GM12878 (cell line): ENCODE measurements around the gene CCDC34. TPM values are rescaled to one million over a fixed set of nuclear protein-coding genes. Genes with fewer than 3 reads are reported as not detected.

Experiments
- ATAC-seq: fragments of 200-7000 bp; cut with Tn5 transposase; 3 replicates; pipeline ENCODE4 v1.9.1; 2020; ENCODE audit warnings: mild to moderate bottlenecking, moderate library complexity
- BruUV-seq: library from RNA; stranded (reverse); fragments of 400-500 nt; replicated peaks from 2 replicates; lab custom pipeline; 2021; lab: Mats Ljungman, UMichigan
- CTCF ChIA-PET: fragments of 300-600 bp; sonication (Branson Sonifier 250); formaldehyde crosslinking; extraction: SDS; loops from one replicate; lab custom pipeline; 2021; ENCODE audit warnings: inconsistent platforms; lab: Yijun Ruan, JAX
- POLR2A ChIA-PET: fragments of 350-600 bp; formaldehyde crosslinking; extraction: SDS; loops from one replicate; lab custom pipeline; 2021; ENCODE audit warnings: inconsistent platforms; lab: Charles Lee
- RAD21 ChIA-PET: fragments of 300-600 bp; sonication (Branson Sonifier 250); formaldehyde crosslinking; loops from one replicate; lab custom pipeline; 2023; ENCODE audit warnings: antibody characterized with exemption; ENCODE audit not compliant: unreplicated experiment; lab: Charles Lee
- SMC1A ChIA-PET: fragments of 300-600 bp; sonication (Branson Sonifier 250); formaldehyde crosslinking; loops from one replicate; lab custom pipeline; 2023; ENCODE audit not compliant: unreplicated experiment, uncharacterized antibody; lab: Charles Lee
- DNase-seq: peaks from one replicate; pipeline ENCODE4 v3.0.0-alpha.2; 2011; ENCODE audit warnings: low read depth, low spot score
- FAIRE-seq: peaks from 3 replicates; lab custom pipeline; 2011; peaks lifted over from hg19 to GRCh38; lab: Jason Lieb, UNC
- H2AFZ ChIP-seq: 2 replicates; pipeline ENCODE4 v1.6.0; 2011; ENCODE audit warnings: low read depth, low read length, control low read depth; ENCODE audit not compliant: control insufficient read depth
- H3K27ac ChIP-seq: 2 replicates; pipeline ENCODE4 v1.5.1; 2011; ENCODE audit warnings: control low read depth; ENCODE audit not compliant: control insufficient read depth, insufficient read depth
- H3K27me3 ChIP-seq, 2 experiments: replicated peaks in 1 of 2; 2 replicates each; pipeline versions ENCODE4 v1.6.0 to v1.6.1; 2011; ENCODE audit warnings: low read length in 1 of 2; ENCODE audit not compliant: control insufficient read depth in 2 of 2, insufficient read depth in 2 of 2
- H3K36me3 ChIP-seq, 2 experiments: 2 replicates each; pipeline ENCODE4 v1.5.1; 2011; ENCODE audit warnings: low read length in 1 of 2; ENCODE audit not compliant: control insufficient read depth in 2 of 2, insufficient read depth in 2 of 2
- H3K4me1 ChIP-seq: 2 replicates; pipeline ENCODE4 v1.6.1; 2011; ENCODE audit warnings: mild to moderate bottlenecking, low read length, moderate library complexity, mixed read lengths; ENCODE audit not compliant: control insufficient read depth, insufficient read depth
- H3K4me2 ChIP-seq: 2 replicates; pipeline ENCODE4 v1.6.0; 2011; ENCODE audit warnings: control low read depth; ENCODE audit not compliant: control insufficient read depth, insufficient read depth
- H3K4me3 ChIP-seq: fragments of 200-600 bp; sonication (generic); 2 replicates; pipeline ENCODE4 v1.5.1; 2016
- H3K79me2 ChIP-seq: 2 replicates; pipeline ENCODE4 v1.6.0; 2011; ENCODE audit warnings: low read length; ENCODE audit not compliant: control insufficient read depth, insufficient read depth
- H3K9ac ChIP-seq: 2 replicates; pipeline ENCODE4 v1.8.0; 2011; ENCODE audit warnings: low read length, control low read depth, mixed read lengths; ENCODE audit not compliant: control insufficient read depth, insufficient read depth
- H3K9me3 ChIP-seq: replicated peaks from 3 replicates; pipeline ENCODE4 v1.5.1; 2011; ENCODE audit warnings: mild to moderate bottlenecking, low read length; ENCODE audit not compliant: control insufficient read depth, insufficient read depth
- H4K20me1 ChIP-seq: 2 replicates; pipeline ENCODE4 v1.6.0; 2011; ENCODE audit not compliant: control insufficient read depth, insufficient read depth
- IKZF1 ChIP-seq: fragments of 450-650 bp; conservative IDR thresholded peaks from 2 replicates; pipeline ENCODE4 v1.6.1; 2017; ENCODE audit warnings: antibody characterized with exemption, mild to moderate bottlenecking
- SMAD1 ChIP-seq: fragments of 450-650 bp; IDR thresholded peaks from 2 replicates; pipeline ENCODE4 v1.6.1; 2018; ENCODE audit warnings: mild to moderate bottlenecking, low read depth; ENCODE audit not compliant: partially characterized antibody
- SP1 ChIP-seq: IDR thresholded peaks from one replicate; pipeline ENCODE4 v1.6.1; 2011; ENCODE audit warnings: low read depth, low read length
- TARDBP ChIP-seq: IDR thresholded peaks from 2 replicates; pipeline ENCODE4 v1.6.1; 2016; ENCODE audit warnings: borderline replicate concordance
- ZBED1 ChIP-seq: IDR thresholded peaks from 2 replicates; pipeline ENCODE4 v1.6.1; 2016; ENCODE audit warnings: borderline replicate concordance
- ZNF217 ChIP-seq: fragments of 450-650 bp; IDR thresholded peaks from 2 replicates; pipeline ENCODE4 v1.6.1; 2017; ENCODE audit warnings: antibody characterized with exemption, mild to moderate bottlenecking
- WGBS: methylation state at CpG from one replicate; pipeline ENCODE4 v1.1.6; 2016; ENCODE audit warnings: low lambda C conversion rate; ENCODE audit not compliant: insufficient replicate concordance, insufficient coverage; ENCODE audit errors: missing lambda C conversion rate; 5-methylcytosine and 5-hydroxymethylcytosine counted together
- in situ Hi-C: fragments of 300-500 bp; cut with MboI; formaldehyde crosslinking; loops from 9 replicates; pipeline ENCODE4 v1.14.3; 2018; ENCODE audit warnings: mixed read lengths
- intact Hi-C: fragments of 100-400 bp; cut with micrococcal nuclease; formaldehyde crosslinking; loops from one replicate; pipeline ENCODE4 v1.14.2; 2022; ENCODE audit not compliant: unreplicated experiment
- polyA plus RNA-seq, 11 experiments: library from polyadenylated mRNA; depleted of rRNA in 4 of 11; unstranded in 6 of 11; stranded (reverse) in 5 of 11; fragments of >200 nt; fragmentation: Nextera tagmentation in 4 of 11; fragmentation: Illumina TruSeq in 1 of 11; extraction: Ambion mirVana in 4 of 11; extraction: Trizol in 1 of 11; gene quantifications; 1 replicate in 1 of 11; 2 replicates in 10 of 11; pipeline versions ENCODE4 v1.2.1 to v1.2.3, GENCODE V29; 2011 to 2016; ENCODE audit warnings: inconsistent platforms in 2 of 11, missing spikeins in 2 of 11, low read depth in 1 of 11
- total RNA-seq, 4 experiments: library from RNA; depleted of rRNA in 3 of 4; stranded (reverse); fragments of >200 nt in 3 of 4; fragmentation: Illumina TruSeq in 1 of 4; extraction: Trizol in 1 of 4; gene quantifications; 2 replicates each; pipeline versions ENCODE4 v1.2.1 to v1.2.3, GENCODE V29; 2013 to 2021
- TF ChIP-seq, protein P1 (sequence below): IDR thresholded peaks from 2 replicates; pipeline ENCODE4 v1.6.1; 2012; ENCODE audit warnings: improper control_type of control experiment, low read depth, low read length; ENCODE audit not compliant: insufficient replicate concordance
- TF ChIP-seq, protein P2 (sequence below): IDR thresholded peaks from 2 replicates; pipeline ENCODE4 v1.6.1; 2011; ENCODE audit warnings: low read depth, low read length, improper control_type of control experiment, borderline replicate concordance
- TF ChIP-seq, protein P3 (sequence below): fragments of 450-650 bp; IDR thresholded peaks from 2 replicates; pipeline ENCODE4 v1.6.1; 2017; ENCODE audit warnings: low read depth, mild to moderate bottlenecking, moderate library complexity

Gene CCDC34
- total and polyA plus RNA-seq, 10 of the 15 experiments (the other 5 are each of a cell fraction or from before 2014, with no cell fraction given), result 6.2 to 39.1 (median 14.6) TPM

DNA sequence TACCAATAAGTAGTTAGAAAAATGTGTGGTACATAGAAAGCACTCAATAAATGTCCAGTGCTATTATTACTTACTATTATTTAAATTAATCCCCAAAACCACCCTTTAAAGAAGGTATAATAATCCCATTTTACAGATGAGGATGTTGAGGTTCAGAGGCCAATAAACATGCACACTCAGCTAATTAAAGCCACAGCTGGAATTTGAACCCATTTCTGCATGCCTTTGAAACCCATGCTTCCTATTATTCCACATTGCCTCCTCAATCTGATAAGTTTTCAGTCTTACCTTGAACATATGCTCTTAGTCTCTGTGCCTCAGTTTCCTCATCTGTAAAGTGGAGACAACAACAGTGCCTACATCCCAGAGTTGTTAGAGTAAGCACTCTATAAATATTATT is 52.8 kb downstream of the CCDC34 start (continued):
- no peak for TF ChIP-seq TARDBP
- TF ChIP-seq, protein P1, sequence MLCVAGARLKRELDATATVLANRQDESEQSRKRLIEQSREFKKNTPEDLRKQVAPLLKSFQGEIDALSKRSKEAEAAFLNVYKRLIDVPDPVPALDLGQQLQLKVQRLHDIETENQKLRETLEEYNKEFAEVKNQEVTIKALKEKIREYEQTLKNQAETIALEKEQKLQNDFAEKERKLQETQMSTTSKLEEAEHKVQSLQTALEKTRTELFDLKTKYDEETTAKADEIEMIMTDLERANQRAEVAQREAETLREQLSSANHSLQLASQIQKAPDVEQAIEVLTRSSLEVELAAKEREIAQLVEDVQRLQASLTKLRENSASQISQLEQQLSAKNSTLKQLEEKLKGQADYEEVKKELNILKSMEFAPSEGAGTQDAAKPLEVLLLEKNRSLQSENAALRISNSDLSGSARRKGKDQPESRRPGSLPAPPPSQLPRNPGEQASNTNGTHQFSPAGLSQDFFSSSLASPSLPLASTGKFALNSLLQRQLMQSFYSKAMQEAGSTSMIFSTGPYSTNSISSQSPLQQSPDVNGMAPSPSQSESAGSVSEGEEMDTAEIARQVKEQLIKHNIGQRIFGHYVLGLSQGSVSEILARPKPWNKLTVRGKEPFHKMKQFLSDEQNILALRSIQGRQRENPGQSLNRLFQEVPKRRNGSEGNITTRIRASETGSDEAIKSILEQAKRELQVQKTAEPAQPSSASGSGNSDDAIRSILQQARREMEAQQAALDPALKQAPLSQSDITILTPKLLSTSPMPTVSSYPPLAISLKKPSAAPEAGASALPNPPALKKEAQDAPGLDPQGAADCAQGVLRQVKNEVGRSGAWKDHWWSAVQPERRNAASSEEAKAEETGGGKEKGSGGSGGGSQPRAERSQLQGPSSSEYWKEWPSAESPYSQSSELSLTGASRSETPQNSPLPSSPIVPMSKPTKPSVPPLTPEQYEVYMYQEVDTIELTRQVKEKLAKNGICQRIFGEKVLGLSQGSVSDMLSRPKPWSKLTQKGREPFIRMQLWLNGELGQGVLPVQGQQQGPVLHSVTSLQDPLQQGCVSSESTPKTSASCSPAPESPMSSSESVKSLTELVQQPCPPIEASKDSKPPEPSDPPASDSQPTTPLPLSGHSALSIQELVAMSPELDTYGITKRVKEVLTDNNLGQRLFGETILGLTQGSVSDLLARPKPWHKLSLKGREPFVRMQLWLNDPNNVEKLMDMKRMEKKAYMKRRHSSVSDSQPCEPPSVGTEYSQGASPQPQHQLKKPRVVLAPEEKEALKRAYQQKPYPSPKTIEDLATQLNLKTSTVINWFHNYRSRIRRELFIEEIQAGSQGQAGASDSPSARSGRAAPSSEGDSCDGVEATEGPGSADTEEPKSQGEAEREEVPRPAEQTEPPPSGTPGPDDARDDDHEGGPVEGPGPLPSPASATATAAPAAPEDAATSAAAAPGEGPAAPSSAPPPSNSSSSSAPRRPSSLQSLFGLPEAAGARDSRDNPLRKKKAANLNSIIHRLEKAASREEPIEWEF, result no peak
- TF ChIP-seq SP1, result no peak

DNA sequence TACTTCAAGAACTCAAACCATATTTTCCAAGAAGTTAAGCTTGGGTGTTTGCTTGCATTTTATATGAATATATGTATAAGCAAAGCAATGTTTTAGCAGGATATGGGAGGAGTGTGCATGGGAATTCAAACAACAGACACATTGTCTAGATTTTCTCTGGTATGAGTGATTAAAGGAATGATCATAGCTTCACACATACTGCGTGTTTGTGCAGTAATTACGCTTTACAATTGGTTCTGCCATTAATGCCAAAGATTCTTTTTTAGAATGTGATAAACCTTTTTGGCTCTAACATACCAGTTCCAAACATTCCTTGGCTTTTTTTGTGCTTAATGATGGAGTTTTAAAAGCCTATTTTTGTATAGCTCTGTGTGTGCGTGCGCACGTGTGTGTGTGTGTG is 54.0 kb downstream of the CCDC34 start:
- POLR2A ChIA-PET, result interaction anchor here (0.6 kb wide), 2 partner anchors 21 to 165 kb away, joined by 3 to 4 read pairs; no protein-coding TSS in a partner anchor

More for the DNA sequence above, 54.0 kb downstream of the CCDC34 start:
- DNase-seq (no peak), FAIRE-seq (no peak), ATAC-seq (no peak)
- ChIA-PET CTCF (interaction anchor here (0.7 to 1.6 kb wide), 5 partner anchors 10 to 190 kb away, joined by 3 to 7 read pairs (median 4); no protein-coding TSS in a partner anchor), SMC1A (no interaction called here)
- H3K27ac ChIP-seq, result no peak overlapping the region
- intact Hi-C loops (no loop called here), in situ Hi-C loops (no loop called here)
- H3K27me3 ChIP-seq, result no peaks in the 10 kb centered on the region
- 84% methylated on average over 5 of the region's 5 CpGs for WGBS
- H3K36me3 ChIP-seq, result no peaks in the 10 kb centered on the region
- H3K4me2 ChIP-seq, result no peak overlapping the region
- H2AFZ ChIP-seq, result no peak overlapping the region
- no TSS peak for BruUV-seq
- no peaks in the 10 kb centered on the region for H3K79me2 ChIP-seq
- no peaks in the 10 kb centered on the region for H4K20me1 ChIP-seq
- H3K4me1 ChIP-seq, result no peaks in the 10 kb centered on the region
- TF ChIP-seq ZNF217 (no peak), IKZF1 (no peak), ZBED1 (no peak), SMAD1 (no peak)
- TF ChIP-seq, protein P2, sequence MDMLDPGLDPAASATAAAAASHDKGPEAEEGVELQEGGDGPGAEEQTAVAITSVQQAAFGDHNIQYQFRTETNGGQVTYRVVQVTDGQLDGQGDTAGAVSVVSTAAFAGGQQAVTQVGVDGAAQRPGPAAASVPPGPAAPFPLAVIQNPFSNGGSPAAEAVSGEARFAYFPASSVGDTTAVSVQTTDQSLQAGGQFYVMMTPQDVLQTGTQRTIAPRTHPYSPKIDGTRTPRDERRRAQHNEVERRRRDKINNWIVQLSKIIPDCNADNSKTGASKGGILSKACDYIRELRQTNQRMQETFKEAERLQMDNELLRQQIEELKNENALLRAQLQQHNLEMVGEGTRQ, result no peak
- TF ChIP-seq, protein P3, sequence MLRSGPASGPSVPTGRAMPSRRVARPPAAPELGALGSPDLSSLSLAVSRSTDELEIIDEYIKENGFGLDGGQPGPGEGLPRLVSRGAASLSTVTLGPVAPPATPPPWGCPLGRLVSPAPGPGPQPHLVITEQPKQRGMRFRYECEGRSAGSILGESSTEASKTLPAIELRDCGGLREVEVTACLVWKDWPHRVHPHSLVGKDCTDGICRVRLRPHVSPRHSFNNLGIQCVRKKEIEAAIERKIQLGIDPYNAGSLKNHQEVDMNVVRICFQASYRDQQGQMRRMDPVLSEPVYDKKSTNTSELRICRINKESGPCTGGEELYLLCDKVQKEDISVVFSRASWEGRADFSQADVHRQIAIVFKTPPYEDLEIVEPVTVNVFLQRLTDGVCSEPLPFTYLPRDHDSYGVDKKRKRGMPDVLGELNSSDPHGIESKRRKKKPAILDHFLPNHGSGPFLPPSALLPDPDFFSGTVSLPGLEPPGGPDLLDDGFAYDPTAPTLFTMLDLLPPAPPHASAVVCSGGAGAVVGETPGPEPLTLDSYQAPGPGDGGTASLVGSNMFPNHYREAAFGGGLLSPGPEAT, result no peak
- TF ChIP-seq, all 136 proteins: peak for 0
- RAD21 ChIA-PET, result no interaction called here
- Histone ChIP-seq H3K4me3 (no peak overlapping the region), H3K9ac (no peak overlapping the region), H3K9me3 (no peaks in the 10 kb centered on the region; the same call in 2 of the 3 replicates)
